Mononuclear cell (primary cell): Measurements from ENCODE around the gene USE1. TPM values are rescaled to one million over a fixed set of nuclear protein-coding genes. Genes with fewer than 3 reads are reported as not detected.
"Not testable (repeated sequence)": the region's sequence is repeated elsewhere in the genome, so short reads cannot be mapped to it uniquely, and the experiment has no call there.

Experiments used
- H3K27me3 ChIP-seq: 2 replicates; pipeline ENCODE4 v1.6.0; 2011; ENCODE audit warnings: low read length, control low read depth; ENCODE audit not compliant: insufficient read depth
- H3K4me1 ChIP-seq: 2 replicates; pipeline ENCODE4 v1.5.1; 2011; ENCODE audit warnings: mild to moderate bottlenecking, low read length, control low read depth; ENCODE audit not compliant: insufficient read depth
- H3K4me3 ChIP-seq: 2 replicates; pipeline ENCODE4 v1.5.1; 2011; ENCODE audit warnings: mild to moderate bottlenecking, low read length, moderate library complexity
- H3K9me3 ChIP-seq: 2 replicates; pipeline ENCODE4 v1.5.1; 2011; ENCODE audit warnings: low read depth, mild to moderate bottlenecking, control low read depth, low read length
- total RNA-seq: library from RNA; depleted of rRNA; stranded (reverse); fragments of >200 nt; gene quantifications from one replicate; pipeline ENCODE4 v1.2.3, GENCODE V29; 2012

Gene USE1, protein sequence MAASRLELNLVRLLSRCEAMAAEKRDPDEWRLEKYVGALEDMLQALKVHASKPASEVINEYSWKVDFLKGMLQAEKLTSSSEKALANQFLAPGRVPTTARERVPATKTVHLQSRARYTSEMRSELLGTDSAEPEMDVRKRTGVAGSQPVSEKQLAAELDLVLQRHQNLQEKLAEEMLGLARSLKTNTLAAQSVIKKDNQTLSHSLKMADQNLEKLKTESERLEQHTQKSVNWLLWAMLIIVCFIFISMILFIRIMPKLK
- total RNA-seq: 8.6 TPM

DNA sequence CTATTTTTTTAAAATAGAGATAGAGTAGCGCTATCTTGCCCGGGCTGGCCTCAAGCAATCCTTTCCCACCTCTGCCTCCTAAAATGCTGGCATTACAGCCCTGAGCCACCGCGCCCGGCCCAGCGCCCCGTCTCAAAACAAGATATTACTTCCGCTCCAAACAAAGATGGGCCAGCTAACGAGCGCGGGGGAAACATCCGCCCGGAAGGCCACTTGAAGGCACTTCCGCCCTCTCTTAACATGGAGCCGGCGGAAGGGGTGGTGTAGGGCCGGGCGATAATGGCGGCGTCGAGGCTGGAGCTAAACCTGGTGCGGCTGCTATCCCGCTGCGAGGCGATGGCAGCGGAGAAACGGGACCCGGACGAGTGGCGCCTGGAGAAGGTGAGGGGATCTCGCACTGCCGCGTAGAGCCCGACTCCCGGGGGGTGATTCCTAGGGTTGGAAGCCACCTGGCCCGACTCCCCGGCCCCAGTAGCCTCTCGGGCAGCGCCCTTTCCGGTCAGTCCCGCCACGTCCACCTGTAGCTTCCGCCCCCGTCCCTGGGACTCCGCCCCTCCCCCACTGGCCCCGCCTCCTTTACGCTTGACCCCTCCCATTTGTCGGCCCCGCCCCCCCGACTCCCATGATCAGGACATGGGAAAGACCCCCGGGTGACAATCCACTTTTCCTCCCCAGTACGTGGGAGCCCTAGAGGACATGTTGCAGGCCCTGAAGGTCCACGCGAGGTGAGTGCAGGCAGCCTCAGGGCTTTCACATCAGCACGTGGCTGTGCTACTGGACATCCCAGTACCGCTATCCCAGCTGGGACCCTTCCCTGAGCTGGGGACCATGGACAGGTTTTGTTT lies at the start of gene USE1:
Gene USE1 (plus strand): TSS at position 231 of the 845 bp plus-strand sequence. CDS start 49 bp downstream, at position 280.
- peaks cover 15% of the 10 kb centered on the region for H3K4me1 ChIP-seq
- H3K4me3 ChIP-seq: peak within 1 kb of the TSS; percentile 68
- H3K27me3 ChIP-seq: no peaks in the 10 kb centered on the region
- H3K9me3 ChIP-seq: no peaks in the 10 kb centered on the region

DNA sequence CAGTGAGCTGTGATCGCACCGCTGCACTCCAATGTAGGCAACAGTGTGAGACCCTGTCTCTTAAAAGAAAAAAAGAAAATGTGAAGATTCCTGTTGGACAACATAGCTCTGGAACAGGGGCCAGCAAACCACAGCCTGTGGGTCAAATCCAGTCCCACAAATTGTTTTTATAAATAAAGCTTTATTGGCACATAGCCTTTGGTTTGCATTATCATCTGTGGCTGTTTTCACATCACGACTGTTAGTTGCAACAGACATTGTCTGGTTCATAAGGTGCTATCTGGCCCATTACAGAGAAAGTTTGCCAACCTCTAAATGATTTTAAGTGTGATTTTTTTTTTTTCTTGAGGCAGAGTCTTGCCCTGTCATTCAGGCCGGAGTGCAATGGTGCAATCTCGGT lies 49.4 kb upstream of the USE1 start:
- H3K27me3 ChIP-seq: no peaks in the 10 kb centered on the region
- H3K9me3 ChIP-seq: no peaks in the 10 kb centered on the region
- H3K4me3 ChIP-seq: no peak overlapping the region
- H3K4me1 ChIP-seq: no peaks in the 10 kb centered on the region

DNA sequence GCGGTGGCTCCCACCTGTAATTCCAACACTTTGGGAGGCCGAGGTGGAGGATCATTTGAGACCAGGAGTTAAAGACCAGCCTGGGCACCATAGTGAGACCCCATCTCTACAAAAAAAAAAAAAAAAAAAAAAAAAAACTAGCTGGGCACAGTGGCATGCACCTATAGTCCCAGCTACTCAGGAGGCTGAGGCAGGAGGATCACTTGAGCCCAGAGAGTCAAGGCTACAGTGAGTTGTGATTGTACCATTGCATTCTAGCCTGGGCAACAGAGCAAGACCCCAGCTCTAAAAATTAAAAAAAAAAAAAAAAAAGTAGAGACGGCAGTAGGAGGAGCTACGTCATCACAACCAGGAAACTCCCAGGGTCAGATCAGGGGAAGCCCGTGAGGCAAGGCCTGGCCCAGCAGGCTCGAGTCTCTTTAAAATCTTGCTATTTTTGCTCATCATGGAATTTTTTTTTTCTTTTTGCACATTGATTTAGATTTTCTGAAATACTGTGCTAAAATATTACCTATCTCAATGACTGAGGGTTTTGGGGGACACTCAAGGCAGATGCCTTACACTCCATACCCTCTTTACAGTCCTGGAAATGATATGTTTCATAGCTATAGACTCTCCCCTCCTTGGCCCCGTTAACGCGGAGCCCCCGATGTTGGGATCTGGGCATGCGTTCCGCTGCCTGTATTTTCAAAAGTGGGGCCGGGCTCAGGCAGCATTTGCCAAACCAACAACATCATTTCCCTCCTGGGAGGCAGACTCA lies 44.4 kb upstream of the USE1 start:
- Histone ChIP-seq H3K27me3 (no peaks in the 10 kb centered on the region), H3K4me3 (no peak overlapping the region), H3K4me1 (peaks cover 3% of the 10 kb centered on the region), H3K9me3 (no peaks in the 10 kb centered on the region)

DNA sequence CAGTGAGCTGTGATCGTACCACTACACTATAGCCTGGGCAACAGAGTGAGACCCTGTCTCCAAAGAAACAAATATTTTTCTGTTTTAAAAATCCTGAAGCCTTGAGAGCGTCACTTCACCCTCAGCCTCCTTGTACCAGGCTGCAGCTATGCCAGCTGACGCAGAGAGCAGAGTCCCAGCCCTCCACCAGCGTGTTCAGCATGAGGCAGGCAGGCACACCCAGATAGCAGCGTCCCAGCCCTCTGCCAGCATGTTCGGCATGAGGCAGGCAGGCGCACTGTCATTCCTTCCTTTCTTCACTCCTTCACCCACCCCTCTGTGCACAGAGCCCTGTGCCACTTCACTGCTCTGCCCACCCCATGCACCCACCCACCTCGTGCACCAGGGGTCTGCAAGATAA lies 43.3 kb upstream of the USE1 start:
- Histone ChIP-seq H3K4me1 (peaks cover 3% of the 10 kb centered on the region), H3K9me3 (no peaks in the 10 kb centered on the region), H3K4me3 (no peak overlapping the region), H3K27me3 (no peaks in the 10 kb centered on the region)

DNA sequence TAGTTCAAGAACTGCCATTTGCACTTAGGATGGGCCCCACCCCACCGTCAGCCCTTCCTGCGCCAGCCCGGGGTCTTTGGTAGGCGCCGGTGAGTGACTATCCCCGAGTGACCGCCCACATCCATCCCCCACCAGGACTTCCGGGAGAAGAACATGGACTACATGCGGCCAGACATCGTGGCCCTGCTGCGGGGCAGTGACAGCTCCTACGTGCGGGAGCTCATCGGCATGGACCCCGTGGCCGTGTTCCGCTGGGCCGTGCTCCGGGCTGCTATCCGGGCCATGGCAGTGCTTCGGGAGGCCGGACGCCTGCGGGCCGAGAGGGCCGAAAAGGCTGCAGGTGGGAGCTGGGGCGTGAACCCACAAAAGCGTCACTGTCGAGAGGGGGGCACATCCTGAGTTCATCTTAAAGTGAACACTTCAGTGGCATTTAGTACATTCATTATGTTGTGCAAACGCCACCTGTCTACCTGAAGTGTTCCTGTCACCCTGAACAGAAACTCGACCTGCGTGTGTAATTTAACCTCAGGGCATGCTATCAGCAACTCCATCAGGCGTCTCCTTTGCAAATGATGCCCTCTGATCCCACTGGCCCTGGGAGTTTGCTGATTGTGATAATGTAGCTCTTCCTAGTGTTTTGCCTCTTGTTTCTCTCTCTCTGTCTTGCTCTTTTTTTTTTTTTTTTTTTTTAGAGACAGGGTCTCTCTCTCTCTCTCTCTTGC lies 42.4 kb upstream of the USE1 start:
- Histone ChIP-seq H3K4me3 (no peak overlapping the region), H3K27me3 (no peaks in the 10 kb centered on the region), H3K4me1 (peaks cover 3% of the 10 kb centered on the region), H3K9me3 (no peaks in the 10 kb centered on the region)

DNA sequence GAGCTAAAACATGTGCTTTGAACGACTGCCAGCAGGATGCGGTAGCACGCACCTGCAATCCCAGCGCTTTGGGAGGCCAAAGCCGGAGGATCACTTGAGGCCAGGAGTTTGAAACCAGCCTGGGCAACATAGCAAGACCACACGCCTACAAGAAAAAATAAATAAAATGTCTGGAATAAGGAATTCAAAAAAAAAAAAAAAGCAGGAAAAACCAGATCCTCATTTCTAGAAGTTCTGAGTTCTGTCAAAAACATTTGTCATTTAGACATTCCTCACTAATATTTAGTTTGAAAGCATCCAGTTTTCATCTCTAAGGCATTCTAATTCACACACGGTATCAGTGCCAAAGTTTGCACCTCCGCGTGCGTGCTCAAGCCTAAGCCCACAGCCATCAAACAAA lies 36.9 kb upstream of the USE1 start:
- H3K4me3 ChIP-seq: no peak overlapping the region
- peaks cover 17% of the 10 kb centered on the region for H3K4me1 ChIP-seq
- H3K9me3 ChIP-seq: no peaks in the 10 kb centered on the region
- H3K27me3 ChIP-seq: no peaks in the 10 kb centered on the region

DNA sequence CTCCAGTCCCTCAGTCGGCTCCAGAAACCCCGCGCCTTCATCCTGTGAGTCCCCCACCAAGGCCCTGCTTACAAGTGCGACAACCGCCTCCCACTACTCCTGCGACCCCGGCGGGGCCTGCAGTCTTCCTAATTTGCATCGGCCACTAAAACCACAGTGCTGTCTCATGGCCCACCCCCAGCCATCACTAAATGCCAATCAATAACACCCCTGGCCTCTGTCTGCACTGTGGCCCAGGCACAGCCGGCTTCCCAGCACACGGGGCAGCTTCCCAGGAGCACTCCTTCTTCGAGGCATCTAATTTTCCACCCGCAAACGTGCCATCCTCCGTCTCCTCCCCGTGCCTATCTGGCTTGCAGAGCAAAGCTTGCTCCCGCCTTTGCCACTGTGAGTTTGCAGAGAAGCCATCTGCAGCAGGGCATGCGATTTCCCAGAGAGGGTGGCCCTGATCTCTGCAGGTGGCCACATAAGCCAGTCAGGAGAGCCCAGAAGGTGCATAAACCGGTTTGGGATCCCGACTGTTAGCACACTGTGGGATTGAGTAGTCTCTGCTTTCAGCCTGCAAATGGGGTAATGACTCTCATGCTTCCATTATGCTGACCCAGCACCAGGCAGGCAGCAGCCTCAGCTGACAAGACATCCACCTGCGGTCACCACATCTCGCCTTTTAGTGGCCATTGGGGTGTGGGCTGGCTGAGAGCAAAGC lies 34.0 kb upstream of the USE1 start:
- Histone ChIP-seq H3K27me3 (no peaks in the 10 kb centered on the region), H3K4me3 (no peak overlapping the region), H3K4me1 (peaks cover 30% of the 10 kb centered on the region), H3K9me3 (no peaks in the 10 kb centered on the region)

DNA sequence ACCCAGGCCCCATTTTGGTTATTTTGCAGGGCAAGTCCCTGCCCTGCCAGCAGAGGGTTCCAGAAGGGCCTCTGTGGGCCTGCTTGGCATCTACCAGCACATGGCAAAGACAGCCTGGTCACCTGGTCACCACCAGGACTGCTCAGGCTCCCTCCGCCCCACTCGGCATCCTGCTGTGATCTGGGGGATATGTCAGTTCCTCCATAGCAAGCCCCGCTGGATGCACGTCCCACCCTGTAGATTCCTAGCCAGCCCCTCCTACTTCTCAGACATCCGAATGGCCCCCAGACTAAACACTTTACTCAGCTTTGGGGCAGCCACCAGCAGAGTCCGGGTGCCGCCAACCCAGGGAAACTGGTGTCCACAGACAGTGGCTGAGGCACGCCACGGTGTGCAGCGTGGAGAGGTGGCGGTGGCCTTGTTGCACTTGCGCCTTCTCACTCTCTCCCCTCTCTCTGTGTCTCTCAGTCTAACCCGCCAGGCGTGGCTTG lies 31.8 kb upstream of the USE1 start:
- H3K4me3 ChIP-seq: no peak overlapping the region
- H3K27me3 ChIP-seq: no peaks in the 10 kb centered on the region
- peaks cover 30% of the 10 kb centered on the region for H3K4me1 ChIP-seq
- no peaks in the 10 kb centered on the region for H3K9me3 ChIP-seq

DNA sequence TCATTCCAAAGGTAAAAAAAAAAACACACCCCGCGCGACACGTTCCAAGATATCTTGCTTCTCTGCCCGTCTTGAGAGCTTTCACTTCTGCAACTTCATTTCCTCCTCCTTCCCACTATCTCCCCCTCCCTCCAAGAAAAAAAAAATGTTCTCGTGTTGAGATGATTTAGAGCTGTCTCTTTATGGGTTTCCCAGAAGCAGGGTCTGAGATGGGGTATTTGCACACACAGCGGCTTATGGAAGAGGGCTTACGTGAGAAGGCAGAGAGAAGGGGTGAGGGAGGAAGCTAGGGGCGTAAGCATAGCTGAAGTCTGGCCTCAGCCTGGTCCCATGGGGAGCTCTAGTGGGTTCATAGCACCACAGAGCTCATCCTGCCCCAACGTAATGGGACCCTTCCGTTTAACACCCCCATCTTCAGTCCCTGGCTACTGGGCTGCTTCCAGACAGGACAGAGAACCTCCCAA lies 31.3 kb upstream of the USE1 start:
- Histone ChIP-seq H3K4me3 (no peak overlapping the region), H3K27me3 (no peaks in the 10 kb centered on the region), H3K9me3 (no peaks in the 10 kb centered on the region), H3K4me1 (peaks cover 30% of the 10 kb centered on the region)

DNA sequence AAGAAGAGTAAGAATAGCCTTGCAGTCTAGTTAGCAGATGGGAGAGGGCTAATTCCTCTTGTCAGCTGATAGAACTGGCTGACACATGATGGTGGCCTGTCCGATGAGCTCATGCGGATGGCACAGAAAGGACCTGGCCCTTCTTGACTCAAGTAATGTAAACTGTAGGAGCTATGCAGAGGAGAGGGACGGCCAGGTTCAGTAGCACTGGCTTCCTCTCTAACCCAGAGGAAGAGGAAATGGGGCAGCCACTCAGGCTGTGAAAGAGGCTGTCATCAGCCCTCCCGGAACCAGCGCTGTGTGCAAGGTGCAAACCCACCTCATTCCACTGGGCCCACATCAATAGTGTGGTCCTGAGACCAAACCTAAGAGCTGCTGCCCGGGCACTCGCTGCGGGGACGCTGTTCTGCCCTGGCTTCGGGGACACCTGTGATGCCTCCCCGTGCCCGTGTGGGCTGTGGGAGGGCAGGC lies 30.8 kb upstream of the USE1 start:
- H3K4me1 ChIP-seq: peaks cover 30% of the 10 kb centered on the region
- no peak overlapping the region for H3K4me3 ChIP-seq
- no peaks in the 10 kb centered on the region for H3K27me3 ChIP-seq
- no peaks in the 10 kb centered on the region for H3K9me3 ChIP-seq

DNA sequence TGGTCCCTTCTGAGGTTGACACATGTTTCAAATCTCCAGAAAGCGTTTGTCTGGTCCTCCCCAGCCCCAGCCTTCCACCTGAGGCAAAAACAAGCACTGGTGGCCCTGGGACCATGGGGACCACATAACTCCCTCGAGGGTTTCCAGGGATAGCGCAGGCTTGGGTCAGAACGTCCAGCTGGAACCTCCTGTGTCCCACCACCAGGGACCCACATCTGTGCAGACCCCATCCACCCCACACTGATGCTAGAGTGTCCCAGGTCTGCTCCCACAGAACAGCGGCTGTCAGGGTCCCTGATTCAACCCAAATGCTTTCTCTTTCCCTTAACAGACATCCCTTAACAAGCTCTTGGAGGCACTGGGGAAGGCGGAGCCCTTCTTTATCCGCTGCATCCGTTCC lies 29.6 kb upstream of the USE1 start:
- Histone ChIP-seq H3K4me3 (no peak overlapping the region), H3K4me1 (peaks cover 30% of the 10 kb centered on the region), H3K9me3 (no peaks in the 10 kb centered on the region), H3K27me3 (no peaks in the 10 kb centered on the region)

DNA sequence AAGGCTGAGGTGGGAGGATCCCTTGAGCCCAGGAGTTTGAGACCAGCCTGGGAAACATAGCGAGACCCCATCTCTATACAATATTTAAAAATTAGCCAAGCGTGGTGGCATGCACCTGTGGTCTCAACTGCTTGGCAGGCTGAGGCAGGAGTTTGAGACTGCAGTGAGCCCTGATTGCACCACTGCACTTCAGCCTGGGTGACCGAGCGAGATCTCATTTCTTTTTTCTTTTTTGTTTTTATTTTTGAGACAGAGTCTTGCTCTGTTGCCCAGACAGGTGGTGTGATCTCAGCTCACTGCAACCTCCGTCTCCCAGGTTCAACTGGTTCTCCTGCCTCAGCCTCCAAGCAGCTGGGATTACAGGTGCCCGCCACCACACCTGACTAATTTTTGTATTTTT lies 23.4 kb upstream of the USE1 start:
- not testable (repeated sequence) for H3K4me3 ChIP-seq, H3K4me1 ChIP-seq, H3K27me3 ChIP-seq, H3K9me3 ChIP-seq

DNA sequence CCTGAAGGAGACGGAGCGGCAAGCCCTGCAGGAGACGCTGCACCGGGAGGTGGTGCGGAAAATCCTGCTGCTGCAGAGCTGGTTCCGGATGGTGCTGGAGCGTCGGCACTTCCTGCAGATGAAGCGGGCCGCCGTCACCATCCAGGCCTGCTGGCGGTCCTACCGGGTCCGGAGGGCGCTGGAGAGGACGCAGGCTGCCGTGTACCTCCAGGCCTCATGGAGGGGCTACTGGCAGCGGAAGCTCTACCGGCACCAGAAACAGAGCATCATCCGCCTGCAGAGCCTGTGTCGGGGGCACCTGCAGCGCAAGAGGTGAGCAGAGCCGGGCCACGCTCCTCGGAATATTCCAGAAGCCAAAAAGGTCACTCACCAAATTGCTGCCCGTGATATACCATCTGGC lies 22.4 kb upstream of the USE1 start:
- Histone ChIP-seq H3K4me1 (no peaks in the 10 kb centered on the region), H3K4me3 (no peak overlapping the region), H3K27me3 (no peaks in the 10 kb centered on the region), H3K9me3 (no peaks in the 10 kb centered on the region)

DNA sequence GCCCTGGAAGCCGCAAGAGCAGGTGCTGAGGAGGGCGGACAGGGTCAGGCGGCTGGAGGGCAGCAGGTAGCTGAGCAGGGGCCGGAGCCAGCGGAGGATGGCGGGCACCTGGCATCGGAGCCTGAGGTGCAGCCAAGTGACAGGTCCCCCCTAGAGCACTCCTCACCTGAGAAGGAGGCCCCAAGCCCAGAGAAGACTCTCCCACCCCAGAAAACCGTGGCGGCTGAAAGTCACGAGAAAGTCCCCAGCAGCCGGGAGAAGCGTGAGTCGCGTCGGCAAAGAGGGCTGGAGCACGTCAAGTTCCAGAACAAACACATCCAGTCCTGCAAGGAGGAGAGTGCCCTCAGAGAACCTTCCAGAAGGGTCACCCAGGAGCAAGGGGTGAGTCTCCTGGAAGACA lies 20.5 kb upstream of the USE1 start:
- H3K4me1 ChIP-seq: no peaks in the 10 kb centered on the region
- H3K4me3 ChIP-seq: no peak overlapping the region
- H3K9me3 ChIP-seq: no peaks in the 10 kb centered on the region
- H3K27me3 ChIP-seq: no peaks in the 10 kb centered on the region
